ENCODE results near the gene RPGR.

The RPGR gene, protein sequence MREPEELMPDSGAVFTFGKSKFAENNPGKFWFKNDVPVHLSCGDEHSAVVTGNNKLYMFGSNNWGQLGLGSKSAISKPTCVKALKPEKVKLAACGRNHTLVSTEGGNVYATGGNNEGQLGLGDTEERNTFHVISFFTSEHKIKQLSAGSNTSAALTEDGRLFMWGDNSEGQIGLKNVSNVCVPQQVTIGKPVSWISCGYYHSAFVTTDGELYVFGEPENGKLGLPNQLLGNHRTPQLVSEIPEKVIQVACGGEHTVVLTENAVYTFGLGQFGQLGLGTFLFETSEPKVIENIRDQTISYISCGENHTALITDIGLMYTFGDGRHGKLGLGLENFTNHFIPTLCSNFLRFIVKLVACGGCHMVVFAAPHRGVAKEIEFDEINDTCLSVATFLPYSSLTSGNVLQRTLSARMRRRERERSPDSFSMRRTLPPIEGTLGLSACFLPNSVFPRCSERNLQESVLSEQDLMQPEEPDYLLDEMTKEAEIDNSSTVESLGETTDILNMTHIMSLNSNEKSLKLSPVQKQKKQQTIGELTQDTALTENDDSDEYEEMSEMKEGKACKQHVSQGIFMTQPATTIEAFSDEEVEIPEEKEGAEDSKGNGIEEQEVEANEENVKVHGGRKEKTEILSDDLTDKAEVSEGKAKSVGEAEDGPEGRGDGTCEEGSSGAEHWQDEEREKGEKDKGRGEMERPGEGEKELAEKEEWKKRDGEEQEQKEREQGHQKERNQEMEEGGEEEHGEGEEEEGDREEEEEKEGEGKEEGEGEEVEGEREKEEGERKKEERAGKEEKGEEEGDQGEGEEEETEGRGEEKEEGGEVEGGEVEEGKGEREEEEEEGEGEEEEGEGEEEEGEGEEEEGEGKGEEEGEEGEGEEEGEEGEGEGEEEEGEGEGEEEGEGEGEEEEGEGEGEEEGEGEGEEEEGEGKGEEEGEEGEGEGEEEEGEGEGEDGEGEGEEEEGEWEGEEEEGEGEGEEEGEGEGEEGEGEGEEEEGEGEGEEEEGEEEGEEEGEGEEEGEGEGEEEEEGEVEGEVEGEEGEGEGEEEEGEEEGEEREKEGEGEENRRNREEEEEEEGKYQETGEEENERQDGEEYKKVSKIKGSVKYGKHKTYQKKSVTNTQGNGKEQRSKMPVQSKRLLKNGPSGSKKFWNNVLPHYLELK

DNA sequence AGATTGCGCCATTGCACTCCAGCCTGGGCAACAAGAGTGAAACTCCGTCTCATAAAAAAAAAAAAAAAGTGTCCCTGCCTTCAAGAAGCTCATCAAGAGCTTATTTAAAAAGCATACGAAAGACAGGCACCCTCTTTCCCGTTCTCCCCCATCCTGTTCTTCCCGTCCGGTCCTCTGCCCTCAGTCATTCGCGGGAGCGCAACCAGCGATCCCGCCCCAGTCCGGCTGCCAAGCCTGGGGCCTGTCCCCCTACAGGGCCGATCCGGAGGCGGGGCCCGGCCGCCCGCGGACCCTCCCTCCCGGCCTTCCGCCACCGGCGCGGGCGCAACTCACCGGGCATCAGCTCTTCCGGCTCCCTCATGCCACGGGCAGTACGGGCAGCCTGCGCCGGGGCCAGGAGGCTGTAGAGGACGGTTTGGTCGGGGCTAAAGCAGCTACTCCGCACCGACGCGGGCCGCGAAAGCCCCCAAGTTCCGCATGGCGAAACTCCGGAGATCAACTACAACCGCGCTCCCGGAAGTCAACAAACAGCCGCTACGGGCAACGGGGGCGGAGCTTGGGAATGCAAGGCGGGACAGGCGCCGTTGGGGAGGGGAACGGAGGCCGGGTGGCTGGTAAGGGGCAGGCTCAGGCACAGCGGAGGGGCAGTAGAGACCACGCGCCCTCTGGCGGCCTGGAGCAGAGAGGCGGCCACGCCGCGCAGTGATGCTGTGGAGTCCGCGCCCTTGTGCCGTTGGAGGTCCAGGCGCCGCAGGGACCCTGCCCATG is at the start of gene RPGR:
RPGR (minus strand) TSS at position 503 of the 768 bp plus-strand sequence; CDS start at position 361, 142 bp downstream.
- Mint-ChIP-seq H3K4me1 (ENCODE audit: low read depth) (peaks cover 22% of the 10 kb centered on the region), H3K27me3 (no peaks in the 10 kb centered on the region), H3K36me3 (ENCODE audit: low read depth) (no peaks in the 10 kb centered on the region), H3K9me3 (no peaks in the 10 kb centered on the region), H3K27ac (peak within 1 kb of the TSS; percentile 91), H3K4me3 (peak within 1 kb of the TSS; percentile 87)

DNA sequence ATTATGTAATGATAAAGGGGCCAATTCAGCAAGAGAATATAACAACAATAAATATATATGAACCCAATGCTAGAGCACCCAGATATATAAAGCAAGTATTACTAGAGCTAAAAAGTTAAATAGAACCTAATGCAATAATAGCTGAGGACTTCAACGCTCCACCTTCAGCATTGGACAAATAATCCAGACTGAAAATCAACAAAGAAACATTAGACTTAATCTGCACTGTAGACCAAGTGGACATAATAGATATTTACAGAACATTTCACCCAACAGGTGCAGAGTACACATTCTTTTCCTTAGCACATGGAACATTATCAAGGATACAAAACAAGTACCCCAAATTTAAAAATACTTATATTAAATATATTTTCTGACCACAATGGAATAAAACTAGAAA is 49.4 kb upstream of the RPGR start:
- Mint-ChIP-seq H3K27me3 (no peaks in the 10 kb centered on the region), H3K27ac (no peak overlapping the region), H3K36me3 (ENCODE audit: low read depth) (no peaks in the 10 kb centered on the region), H3K4me1 (ENCODE audit: low read depth) (no peaks in the 10 kb centered on the region), H3K4me3 (no peak overlapping the region), H3K9me3 (no peaks in the 10 kb centered on the region)

DNA sequence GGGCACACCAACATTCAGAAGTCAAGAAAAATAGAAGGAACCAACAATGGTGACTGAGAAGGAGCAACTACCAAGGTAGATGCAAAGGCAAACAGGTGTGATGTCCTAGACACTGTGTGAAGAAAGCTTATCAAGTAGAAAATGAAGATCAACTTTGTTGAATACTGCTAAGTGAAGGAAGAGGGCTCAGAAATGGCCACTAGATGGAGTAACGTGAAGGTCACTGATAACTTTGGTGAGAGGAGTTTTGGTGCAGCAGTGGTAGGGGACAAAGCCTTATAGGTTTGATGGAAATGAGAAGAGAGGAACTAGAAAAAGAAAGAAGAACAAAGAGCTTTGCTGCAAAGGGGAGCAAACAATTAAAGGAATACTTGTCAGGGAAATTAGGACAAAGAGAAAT is 48.6 kb upstream of the RPGR start:
- no peaks in the 10 kb centered on the region for H3K9me3 Mint-ChIP-seq
- H3K27ac Mint-ChIP-seq: no peak overlapping the region
- H3K36me3 Mint-ChIP-seq (ENCODE audit: low read depth): no peaks in the 10 kb centered on the region
- H3K27me3 Mint-ChIP-seq: no peaks in the 10 kb centered on the region
- H3K4me3 Mint-ChIP-seq: no peak overlapping the region
- H3K4me1 Mint-ChIP-seq (ENCODE audit: low read depth): no peaks in the 10 kb centered on the region

DNA sequence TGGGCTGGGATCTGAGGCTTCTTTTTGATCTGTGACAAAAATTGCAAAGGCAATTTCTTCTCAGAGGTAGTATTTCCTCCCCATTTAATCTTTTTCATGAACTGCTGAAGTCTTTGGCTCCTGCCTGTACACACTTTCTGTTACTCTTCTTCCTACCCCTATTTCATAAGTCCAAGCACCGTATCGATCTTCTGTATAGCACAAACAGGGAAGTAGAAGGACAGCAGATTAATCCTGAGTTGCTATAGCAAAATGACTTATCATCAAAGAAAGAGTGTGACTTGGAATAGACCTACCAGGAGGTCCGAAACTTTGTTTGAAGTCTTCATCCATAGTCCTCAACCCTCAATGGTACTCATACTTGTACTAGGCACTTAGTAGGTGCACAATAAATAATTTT is 47.1 kb upstream of the RPGR start:
- no peaks in the 10 kb centered on the region for H3K9me3 Mint-ChIP-seq
- H3K4me3 Mint-ChIP-seq: no peak overlapping the region
- no peaks in the 10 kb centered on the region for H3K4me1 Mint-ChIP-seq (ENCODE audit: low read depth)
- H3K27ac Mint-ChIP-seq: no peak overlapping the region
- no peaks in the 10 kb centered on the region for H3K36me3 Mint-ChIP-seq (ENCODE audit: low read depth)
- H3K27me3 Mint-ChIP-seq: no peaks in the 10 kb centered on the region

DNA sequence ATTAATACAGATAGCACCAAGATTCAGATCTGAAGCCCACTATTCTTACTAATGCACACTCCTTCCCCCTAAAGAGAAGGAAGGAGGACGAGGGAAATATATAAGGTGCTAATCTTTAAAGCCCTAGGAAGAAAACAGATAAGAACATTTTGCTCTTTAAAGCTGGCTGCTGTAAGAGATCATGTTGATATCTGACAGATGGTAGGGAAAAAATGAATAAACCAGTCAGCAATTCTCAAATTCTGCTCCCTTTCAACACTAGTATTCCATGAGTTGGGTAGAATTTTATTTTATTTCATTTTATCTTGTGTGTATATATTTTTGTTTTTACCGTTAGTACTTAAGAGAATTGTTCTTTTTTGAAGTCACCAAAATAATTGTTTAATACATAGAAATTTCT is 44.3 kb upstream of the RPGR start:
- H3K27ac Mint-ChIP-seq: no peak overlapping the region
- H3K36me3 Mint-ChIP-seq (ENCODE audit: low read depth): no peaks in the 10 kb centered on the region
- H3K4me3 Mint-ChIP-seq: no peak overlapping the region
- H3K27me3 Mint-ChIP-seq: no peaks in the 10 kb centered on the region
- H3K9me3 Mint-ChIP-seq: no peaks in the 10 kb centered on the region
- H3K4me1 Mint-ChIP-seq (ENCODE audit: low read depth): no peaks in the 10 kb centered on the region

DNA sequence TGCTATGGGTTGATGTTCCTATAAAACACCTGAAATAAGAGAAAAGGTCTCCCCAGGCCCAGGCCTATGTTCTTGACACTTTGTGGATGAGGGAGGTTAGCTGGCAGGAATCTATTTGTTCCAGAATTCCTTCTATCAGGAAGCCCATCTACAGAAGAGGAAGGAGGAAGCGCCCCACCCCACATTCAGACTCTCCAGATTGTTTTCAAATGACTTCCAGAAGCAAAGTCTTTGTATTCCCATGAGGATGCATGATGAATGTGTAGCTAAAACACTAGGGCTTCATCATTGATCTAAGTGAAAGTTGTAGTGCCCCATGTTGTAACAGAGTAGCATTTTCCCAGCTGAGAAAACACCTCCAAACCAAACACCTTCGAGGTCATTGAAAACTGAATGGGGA is 41.5 kb upstream of the RPGR start:
- Mint-ChIP-seq H3K27ac (no peak overlapping the region), H3K4me1 (ENCODE audit: low read depth) (no peaks in the 10 kb centered on the region)

DNA sequence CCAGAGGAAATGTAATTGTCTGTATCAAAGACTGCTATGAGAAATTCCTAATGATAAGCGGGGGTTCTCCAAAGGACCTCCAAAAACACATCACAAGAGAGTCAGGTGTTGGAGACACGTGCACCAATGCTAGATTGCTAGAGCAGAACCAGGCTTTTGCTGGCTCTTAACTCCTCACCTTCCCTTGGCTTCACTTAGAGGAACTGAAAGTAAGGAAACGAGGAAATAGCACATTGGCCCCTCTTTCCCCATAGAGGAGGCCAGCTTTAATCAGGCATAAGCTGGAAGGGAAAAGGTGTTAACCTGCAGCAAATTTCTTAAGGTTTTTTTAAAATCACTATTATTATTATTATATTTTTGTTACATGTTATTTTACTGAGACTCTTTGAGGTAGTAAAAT is 38.6 kb upstream of the RPGR start:
- no peaks in the 10 kb centered on the region for H3K9me3 Mint-ChIP-seq
- H3K27ac Mint-ChIP-seq: no peak overlapping the region
- H3K27me3 Mint-ChIP-seq: no peaks in the 10 kb centered on the region
- H3K4me3 Mint-ChIP-seq: no peak overlapping the region
- no peaks in the 10 kb centered on the region for H3K4me1 Mint-ChIP-seq (ENCODE audit: low read depth)
- H3K36me3 Mint-ChIP-seq (ENCODE audit: low read depth): no peaks in the 10 kb centered on the region

More for the DNA sequence above, 41.5 kb upstream of the RPGR start:
- Mint-ChIP-seq H3K27me3 (no peaks in the 10 kb centered on the region), H3K9me3 (no peaks in the 10 kb centered on the region), H3K4me3 (no peak overlapping the region), H3K36me3 (ENCODE audit: low read depth) (no peaks in the 10 kb centered on the region)

DNA sequence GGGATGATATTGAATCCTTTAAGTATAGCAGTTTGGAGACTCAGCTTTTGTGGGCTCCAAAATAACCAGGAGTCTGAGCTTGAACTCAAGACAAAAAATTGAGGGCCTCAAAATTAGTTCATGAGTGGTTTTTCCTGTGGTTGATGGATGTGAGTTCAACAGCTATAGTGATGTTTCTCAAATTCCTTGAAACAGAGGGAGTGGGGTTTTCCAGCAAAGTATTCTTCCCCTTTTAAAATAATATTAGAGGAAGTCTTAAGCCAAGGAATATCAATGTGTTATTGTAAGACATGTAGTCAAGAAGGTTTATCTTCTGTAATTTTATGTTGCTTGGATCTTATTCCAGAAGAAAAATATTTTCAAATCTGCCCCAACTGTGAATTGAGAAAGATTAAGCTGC is 35.7 kb upstream of the RPGR start:
- no peaks in the 10 kb centered on the region for H3K27me3 Mint-ChIP-seq
- no peaks in the 10 kb centered on the region for H3K36me3 Mint-ChIP-seq (ENCODE audit: low read depth)
- no peak overlapping the region for H3K27ac Mint-ChIP-seq
- H3K4me1 Mint-ChIP-seq (ENCODE audit: low read depth): no peaks in the 10 kb centered on the region
- no peaks in the 10 kb centered on the region for H3K9me3 Mint-ChIP-seq
- H3K4me3 Mint-ChIP-seq: no peak overlapping the region

DNA sequence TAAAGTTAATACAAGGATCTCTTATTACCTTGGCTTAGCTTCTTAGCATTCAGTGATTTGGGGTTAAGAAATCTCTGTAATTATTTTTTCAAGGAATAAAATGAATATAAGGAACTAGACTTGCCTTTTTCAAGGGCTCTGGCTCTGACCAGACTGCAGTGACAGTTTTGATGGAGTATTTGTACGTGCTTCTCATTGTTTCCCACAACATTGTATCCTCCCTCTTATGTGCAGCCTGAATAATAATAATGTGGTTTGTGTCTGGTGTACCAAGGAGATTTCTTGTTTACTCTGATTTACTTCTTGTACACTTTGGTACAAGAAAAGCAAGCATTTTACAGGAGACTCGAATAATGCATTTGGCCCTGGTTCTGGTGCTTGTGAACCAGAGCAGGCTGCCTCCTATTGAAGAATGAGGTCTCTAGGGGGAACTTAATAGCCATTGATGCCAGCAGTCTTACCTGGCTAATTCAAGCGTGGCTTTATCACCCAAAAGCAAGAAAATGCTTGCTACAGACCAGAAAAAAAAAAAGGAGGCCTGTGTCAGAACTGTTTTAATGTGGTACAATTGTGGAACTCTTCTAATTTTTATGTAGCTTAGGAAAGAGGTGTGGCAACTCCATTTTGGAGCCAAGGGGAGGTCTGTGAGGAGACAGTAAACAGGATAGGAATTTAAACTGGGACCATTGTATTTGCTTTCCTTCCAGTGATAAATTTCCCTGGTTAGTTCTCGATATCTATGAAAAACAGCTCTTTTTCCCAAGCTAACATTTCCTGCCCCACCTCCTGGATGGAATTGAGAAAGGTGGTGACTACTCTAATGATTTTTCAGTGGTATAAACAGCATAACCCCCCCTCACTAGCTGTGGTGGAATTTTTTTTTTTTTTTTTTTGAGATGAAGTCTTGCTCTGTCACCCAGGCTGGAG is 30.7 kb upstream of the RPGR start:
- H3K4me3 Mint-ChIP-seq: no peak overlapping the region
- no peak overlapping the region for H3K27ac Mint-ChIP-seq
- no peaks in the 10 kb centered on the region for H3K36me3 Mint-ChIP-seq (ENCODE audit: low read depth)
- H3K9me3 Mint-ChIP-seq: no peaks in the 10 kb centered on the region
- no peaks in the 10 kb centered on the region for H3K27me3 Mint-ChIP-seq
- no peaks in the 10 kb centered on the region for H3K4me1 Mint-ChIP-seq (ENCODE audit: low read depth)

DNA sequence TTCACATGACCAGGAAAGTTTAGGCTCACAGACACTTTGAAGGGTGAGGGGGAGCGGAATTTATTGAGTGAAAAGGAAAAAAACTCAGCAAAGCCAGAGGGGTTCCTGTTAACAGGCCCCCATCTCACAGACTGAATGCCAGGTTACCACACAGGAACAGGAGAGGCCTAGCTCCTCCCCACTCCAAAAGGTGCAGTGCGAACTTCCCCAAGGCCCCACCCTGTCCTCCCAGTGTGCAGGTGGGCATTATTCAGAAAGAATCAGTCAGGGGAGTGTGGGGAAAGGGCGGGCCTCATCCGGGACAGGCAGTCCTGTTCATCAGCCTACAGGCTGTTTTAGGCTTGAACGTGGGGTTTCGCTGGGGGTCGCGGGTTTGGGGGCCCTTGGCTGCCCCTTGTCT is 29.1 kb upstream of the RPGR start:
- Mint-ChIP-seq H3K27ac (no peak overlapping the region), H3K27me3 (no peaks in the 10 kb centered on the region), H3K36me3 (ENCODE audit: low read depth) (no peaks in the 10 kb centered on the region), H3K9me3 (no peaks in the 10 kb centered on the region), H3K4me1 (ENCODE audit: low read depth) (no peaks in the 10 kb centered on the region), H3K4me3 (no peak overlapping the region)

DNA sequence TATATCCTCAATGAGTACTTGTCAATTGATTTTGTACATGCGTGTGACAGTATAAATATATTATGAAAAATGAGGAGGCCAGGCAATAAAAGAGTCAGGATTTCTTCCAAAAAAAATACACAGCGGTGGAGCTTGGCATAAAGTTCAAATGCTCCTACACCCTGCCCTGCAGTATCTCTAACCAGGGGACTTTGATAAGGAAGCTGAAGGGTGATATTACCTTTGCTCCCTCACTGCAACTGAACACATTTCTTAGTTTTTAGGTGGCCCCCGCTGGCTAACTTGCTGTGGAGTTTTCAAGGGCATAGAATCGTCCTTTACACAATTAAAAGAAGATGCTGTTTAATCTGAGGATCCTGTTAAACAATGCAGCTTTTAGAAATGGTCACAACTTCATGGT is 25.1 kb upstream of the RPGR start, which contains the start of gene OTC:
OTC (plus strand) TSS at position 243 of the 400 bp plus-strand sequence; CDS start at position 336, 93 bp downstream.
- Mint-ChIP-seq H3K4me1 (ENCODE audit: low read depth) (no peaks in the 10 kb centered on the region), H3K27ac (no peak within 1 kb of the TSS), H3K27me3 (peaks cover 10% of the 10 kb centered on the region), H3K9me3 (no peaks in the 10 kb centered on the region), H3K4me3 (no peak within 1 kb of the TSS), H3K36me3 (ENCODE audit: low read depth) (no peaks in the 10 kb centered on the region)

DNA sequence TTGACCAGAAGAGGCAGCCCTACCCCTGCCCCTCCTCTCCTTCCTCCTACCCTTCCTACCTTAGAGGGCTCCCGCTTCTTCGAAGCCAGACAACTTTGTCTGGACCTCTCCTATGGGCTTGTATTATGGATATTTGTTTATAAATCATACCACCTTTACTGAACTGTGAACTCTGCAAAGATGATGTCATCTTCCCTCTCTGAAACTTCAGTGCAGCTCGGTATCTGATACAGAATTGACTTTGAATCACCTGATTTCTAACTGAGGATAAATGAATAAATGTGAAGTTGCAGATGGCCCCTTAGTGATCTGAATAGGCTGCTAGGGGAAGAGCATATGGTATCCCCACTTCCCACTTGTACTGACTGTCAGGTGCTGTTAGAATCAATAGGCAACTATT is 24.0 kb upstream of the RPGR start:
- Mint-ChIP-seq H3K9me3 (no peaks in the 10 kb centered on the region), H3K36me3 (ENCODE audit: low read depth) (no peaks in the 10 kb centered on the region), H3K4me1 (ENCODE audit: low read depth) (no peaks in the 10 kb centered on the region), H3K4me3 (no peak overlapping the region), H3K27ac (no peak overlapping the region), H3K27me3 (peaks cover 12% of the 10 kb centered on the region)

DNA sequence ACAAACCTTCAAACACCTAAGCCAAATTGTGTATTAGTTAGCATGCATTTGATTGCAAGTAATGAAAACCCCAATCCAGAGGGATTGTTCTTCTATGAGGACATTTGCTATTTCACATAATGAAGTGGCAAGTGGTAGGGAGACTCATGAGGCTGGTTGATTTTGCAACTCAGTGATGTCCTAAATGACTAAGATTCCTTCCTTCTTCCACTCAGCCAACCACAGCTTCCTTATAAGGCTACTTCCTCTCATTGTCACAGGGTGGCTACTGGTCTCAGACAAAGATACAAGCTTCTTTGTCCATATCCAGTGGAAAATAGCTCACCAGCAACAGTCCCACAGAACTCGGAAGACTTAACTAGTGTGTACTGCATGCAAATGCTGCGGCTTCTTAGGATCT is 19.8 kb upstream of the RPGR start:
- Mint-ChIP-seq H3K4me1 (ENCODE audit: low read depth) (no peaks in the 10 kb centered on the region), H3K36me3 (ENCODE audit: low read depth) (no peaks in the 10 kb centered on the region), H3K9me3 (no peaks in the 10 kb centered on the region), H3K27ac (no peak overlapping the region), H3K27me3 (peaks cover 16% of the 10 kb centered on the region), H3K4me3 (no peak overlapping the region)

All from stimulated activated naive CD8-positive, alpha-beta T cell treated with anti-CD3 and anti-CD28 coated beads, Interleukin-15, Interleukin-2, amounts not matched to agents 100 ng/mL and 50 ng/mL, for 24 hours (primary cell).